ENCODE measurements around the gene CLEC18A. TPM values are rescaled to one million over a fixed set of nuclear protein-coding genes. Genes with fewer than 3 reads are reported as not detected.
"Not testable (repeated sequence)": the region's sequence is repeated elsewhere in the genome, so short reads cannot be mapped to it uniquely, and the experiment has no call there.

The CLEC18A gene
- total RNA-seq, 1 donor from 2014 or later = 1.7 TPM

- DNase-seq (ENCODE audit: extremely low read depth, low read depth, low spot score) = no peak
These were observed 21.7 kb upstream of the CLEC18A start for GRCh38 chr16:69929480-69929879.

GRCh38 chr16:69930117-69930776 lies 20.9 kb upstream of the CLEC18A start:
- DNase-seq (ENCODE audit: extremely low read depth, low read depth, low spot score) = no peak

- DNase-seq (ENCODE audit: extremely low read depth, low read depth, low spot score) = no peak
These were observed 19.5 kb upstream of the CLEC18A start for GRCh38 chr16:69931631-69932030.

DNA sequence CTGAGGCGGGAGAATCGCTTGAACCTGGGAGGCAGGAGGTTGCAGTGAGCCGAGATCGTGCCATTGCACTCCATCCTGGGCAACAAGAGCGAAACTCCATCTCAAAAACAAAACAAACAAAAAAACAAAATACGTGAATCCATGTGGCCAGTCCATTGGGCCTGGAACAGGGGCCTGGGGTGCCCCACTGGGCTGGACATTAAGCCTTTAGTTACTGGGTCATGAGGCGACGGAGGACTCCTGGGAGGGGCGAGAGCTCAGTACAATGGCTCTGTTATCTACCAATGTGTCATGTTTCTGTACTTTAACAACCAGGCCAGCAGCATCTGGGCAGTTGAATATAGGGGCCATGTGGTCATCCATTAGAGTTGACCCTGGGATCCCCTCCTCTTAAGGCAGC lies 18.9 kb upstream of the CLEC18A start:
- no peak for DNase-seq (ENCODE audit: extremely low read depth, low read depth, low spot score)

DNA sequence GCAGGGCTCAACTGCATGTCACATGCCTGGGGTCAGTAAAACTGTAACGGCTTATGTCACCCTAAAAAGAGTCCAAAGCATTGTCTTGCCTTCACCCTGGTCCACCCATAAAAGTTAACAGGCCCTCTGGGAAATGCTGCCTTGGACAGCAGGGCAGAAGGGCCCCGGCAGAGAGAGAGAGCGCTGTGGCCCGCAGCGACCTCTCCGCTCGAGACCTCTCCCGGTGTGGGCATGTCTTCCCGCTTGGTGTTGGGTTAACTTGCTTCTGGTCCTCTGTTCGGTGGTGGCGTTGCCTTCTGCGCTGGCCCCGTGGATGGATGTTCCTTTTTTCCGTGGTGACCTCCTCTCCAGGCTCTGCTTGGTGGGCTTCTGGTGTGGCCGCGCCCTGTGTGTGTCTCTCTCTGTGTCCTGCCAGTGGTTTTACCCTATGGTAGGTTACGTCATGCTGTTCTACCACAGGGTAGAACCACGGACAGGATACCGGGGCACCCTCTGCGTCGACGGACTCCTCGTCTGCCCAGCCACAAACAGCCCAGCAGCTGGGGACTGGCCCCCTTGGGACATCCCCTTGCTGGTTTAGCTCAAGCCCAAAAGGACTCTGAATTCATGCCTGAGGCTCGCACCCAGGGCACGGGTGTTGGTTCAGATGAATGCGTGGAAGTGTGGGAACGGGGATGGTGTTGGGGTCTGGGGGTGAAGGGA lies 18.3 kb upstream of the CLEC18A start:
- no peak for DNase-seq (ENCODE audit: extremely low read depth, low read depth, low spot score)

- no peak for DNase-seq (ENCODE audit: extremely low read depth, low read depth, low spot score)
These were observed 17.1 kb upstream of the CLEC18A start for GRCh38 chr16:69934044-69934443.

DNA sequence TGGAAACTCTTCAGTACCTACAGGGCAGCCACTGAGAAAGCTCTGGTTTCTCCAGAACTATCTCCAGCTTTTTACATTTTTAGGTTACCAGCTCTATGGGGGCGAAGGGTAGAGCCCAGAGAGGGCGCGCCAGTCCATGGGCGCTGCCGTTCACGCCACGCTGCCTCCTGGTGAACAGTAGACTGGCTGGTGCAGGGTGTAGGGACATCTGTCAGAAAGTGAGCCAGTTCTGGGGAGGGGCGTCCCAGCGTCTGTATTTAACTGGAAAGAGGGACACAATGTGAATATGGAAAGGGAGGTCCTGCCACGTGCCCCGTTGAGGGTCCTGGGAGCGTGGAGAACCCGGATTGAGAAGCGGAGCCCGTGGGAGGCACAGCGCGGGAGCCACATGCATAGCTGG lies 16.4 kb upstream of the CLEC18A start:
- DNase-seq (ENCODE audit: extremely low read depth, low read depth, low spot score) = no peak

- no peak for DNase-seq (ENCODE audit: extremely low read depth, low read depth, low spot score)
These were observed 15.8 kb upstream of the CLEC18A start for GRCh38 chr16:69935278-69935711.

DNA sequence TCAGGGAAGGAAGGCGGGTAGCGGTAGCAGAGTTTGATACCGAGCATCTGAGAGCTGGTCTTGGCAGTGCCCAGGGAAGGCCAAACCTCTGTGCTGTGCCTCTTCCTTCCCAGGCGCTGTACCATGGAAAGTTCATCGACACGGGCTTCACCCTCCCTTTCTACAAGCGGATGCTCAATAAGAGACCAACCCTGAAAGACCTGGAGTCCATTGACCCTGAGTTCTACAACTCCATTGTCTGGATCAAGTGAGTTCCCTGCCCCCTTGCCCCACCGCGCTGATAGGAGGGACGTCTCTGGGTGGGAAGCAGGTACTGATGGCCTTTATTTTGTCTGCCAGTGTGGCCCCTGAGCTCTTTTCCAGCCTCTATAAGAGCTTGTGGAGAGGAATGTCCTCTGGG lies 15.4 kb upstream of the CLEC18A start:
- no peak for DNase-seq (ENCODE audit: extremely low read depth, low read depth, low spot score)

GRCh38 chr16:69936252-69936651 lies 14.9 kb upstream of the CLEC18A start:
- DNase-seq (ENCODE audit: extremely low read depth, low read depth, low spot score) = no peak

GRCh38 chr16:69936751-69937211 lies 14.4 kb upstream of the CLEC18A start:
- DNase-seq (ENCODE audit: extremely low read depth, low read depth, low spot score) = no peak

DNA sequence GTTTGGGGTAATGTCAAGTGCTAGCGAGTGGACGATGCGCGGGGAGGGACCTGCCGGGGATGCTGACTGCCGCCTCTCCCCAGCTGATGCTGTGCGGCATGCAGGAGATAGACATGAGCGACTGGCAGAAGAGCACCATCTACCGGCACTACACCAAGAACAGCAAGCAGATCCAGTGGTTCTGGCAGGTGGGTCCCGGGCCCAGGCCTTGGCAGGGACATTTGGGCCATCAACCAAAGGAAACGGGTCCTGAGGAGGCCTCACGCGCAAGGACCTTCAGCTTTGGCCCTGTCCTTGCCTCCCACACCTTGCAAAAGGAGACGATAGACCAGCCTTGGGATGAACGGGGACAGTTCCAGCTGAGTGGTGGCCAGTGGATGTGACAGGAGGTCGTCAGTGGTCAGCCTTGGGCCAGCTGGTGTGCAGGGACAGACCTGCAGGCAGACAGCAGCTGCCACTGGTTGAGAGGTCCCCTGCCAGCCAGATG lies 13.6 kb upstream of the CLEC18A start:
- no peak for DNase-seq (ENCODE audit: extremely low read depth, low read depth, low spot score)

- no peak for DNase-seq (ENCODE audit: extremely low read depth, low read depth, low spot score)
These were observed 11.9 kb upstream of the CLEC18A start for GRCh38 chr16:69938981-69939820.

DNA sequence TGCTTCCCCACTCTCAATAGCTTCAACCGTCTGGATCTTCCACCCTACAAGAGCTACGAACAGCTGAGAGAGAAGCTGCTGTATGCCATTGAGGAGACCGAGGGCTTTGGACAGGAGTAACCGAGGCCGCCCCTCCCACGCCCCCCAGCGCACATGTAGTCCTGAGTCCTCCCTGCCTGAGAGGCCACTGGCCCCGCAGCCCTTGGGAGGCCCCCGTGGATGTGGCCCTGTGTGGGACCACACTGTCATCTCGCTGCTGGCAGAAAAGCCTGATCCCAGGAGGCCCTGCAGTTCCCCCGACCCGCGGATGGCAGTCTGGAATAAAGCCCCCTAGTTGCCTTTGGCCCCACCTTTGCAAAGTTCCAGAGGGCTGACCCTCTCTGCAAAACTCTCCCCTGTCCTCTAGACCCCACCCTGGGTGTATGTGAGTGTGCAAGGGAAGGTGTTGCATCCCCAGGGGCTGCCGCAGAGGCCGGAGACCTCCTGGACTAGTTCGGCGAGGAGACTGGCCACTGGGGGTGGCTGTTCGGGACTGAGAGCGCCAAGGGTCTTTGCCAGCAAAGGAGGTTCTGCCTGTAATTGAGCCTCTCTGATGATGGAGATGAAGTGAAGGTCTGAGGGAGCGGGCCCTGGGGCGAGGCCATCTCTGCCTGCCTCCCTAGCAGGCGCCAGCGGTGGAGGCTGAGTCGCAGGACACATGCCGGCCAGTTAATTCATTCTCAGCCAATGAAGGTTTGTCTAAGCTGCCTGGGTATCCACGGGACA lies 11.1 kb upstream of the CLEC18A start:
- no peak for DNase-seq (ENCODE audit: extremely low read depth, low read depth, low spot score)

GRCh38 chr16:69940676-69941075 lies 10.5 kb upstream of the CLEC18A start:
- no peak for DNase-seq (ENCODE audit: extremely low read depth, low read depth, low spot score)

GRCh38 chr16:69941251-69942098 lies 9.7 kb upstream of the CLEC18A start:
- DNase-seq (ENCODE audit: extremely low read depth, low read depth, low spot score) = no peak

GRCh38 chr16:69942099-69942491 lies 9.0 kb upstream of the CLEC18A start:
- no peak for DNase-seq (ENCODE audit: extremely low read depth, low read depth, low spot score)

DNA sequence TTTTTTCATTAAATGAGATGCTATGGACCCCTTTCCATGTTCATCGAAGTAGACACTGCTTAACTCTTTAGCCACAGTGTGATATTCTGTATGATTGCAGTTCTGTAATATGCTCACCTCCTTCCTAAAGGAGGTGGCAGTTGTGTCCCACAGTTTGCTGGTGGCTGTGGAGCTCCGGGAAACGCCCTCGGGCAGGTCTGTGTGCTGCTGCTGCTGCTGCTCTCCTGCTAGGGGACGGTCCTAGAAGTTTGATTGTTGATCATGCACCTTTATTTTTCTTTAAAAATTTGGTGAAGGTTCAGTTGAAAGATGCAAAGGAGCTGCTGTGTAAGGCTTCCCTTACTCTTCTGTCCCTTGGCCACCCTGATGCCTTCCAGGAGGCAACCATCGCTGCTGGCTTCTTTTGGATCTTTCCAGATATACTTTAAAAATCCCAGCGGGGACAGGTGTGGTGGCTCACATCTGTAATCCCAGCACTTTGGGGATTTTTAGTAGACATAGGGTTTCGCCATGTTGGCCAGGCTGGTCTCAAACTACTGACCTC lies 8.4 kb upstream of the CLEC18A start:
- DNase-seq (ENCODE audit: extremely low read depth, low read depth, low spot score) = no peak

- not testable (repeated sequence) for DNase-seq (ENCODE audit: extremely low read depth, low read depth, low spot score)
These were observed 7.7 kb upstream of the CLEC18A start for GRCh38 chr16:69943241-69944036.

Data from glomerular endothelial cell (primary cell).